CD4-positive, alpha-beta T cell treated with Interleukin-6 at 100 ng/mL for 8 hours (primary cell): ENCODE data around the gene FOXA3.
"Not testable (repeated sequence)": the region's sequence is repeated elsewhere in the genome, so short reads cannot be mapped to it uniquely, and the experiment has no call there.

Source experiments
- DNase-seq: peaks from one replicate; pipeline ENCODE4 v3.0.0-alpha.2; 2020; ENCODE audit warnings: mixed read lengths, low spot score

Gene FOXA3

GRCh38 chr19:45890877-45891276 is 26.8 kb downstream of the FOXA3 start:
- no peak for DNase-seq

- no peak for DNase-seq
Observed at GRCh38 chr19:45895519-45895972, 31.4 kb downstream of the FOXA3 start.

GRCh38 chr19:45895983-45896599 is 32.0 kb downstream of the FOXA3 start:
- not testable (repeated sequence) for DNase-seq

GRCh38 chr19:45897261-45897812 is 33.2 kb downstream of the FOXA3 start:
- DNase-seq, result no peak

GRCh38 chr19:45899253-45899652 is 35.1 kb downstream of the FOXA3 start:
- DNase-seq, result no peak

GRCh38 chr19:45899919-45900589 is 35.9 kb downstream of the FOXA3 start:
- DNase-seq, result no peak

- no peak for DNase-seq
Observed at GRCh38 chr19:45900738-45901431, 36.8 kb downstream of the FOXA3 start.

- DNase-seq, result no peak
Observed at GRCh38 chr19:45901432-45901911, 37.3 kb downstream of the FOXA3 start.

GRCh38 chr19:45901912-45902650 is 38.0 kb downstream of the FOXA3 start, which contains the start of gene MYPOP:
TSS of gene MYPOP (minus strand) at chr19:45902613. CDS start at chr19:45901773, 840 bp downstream.
- no peak for DNase-seq

GRCh38 chr19:45902651-45903625 is 38.8 kb downstream of the FOXA3 start:
- DNase-seq, result peak; percentile 99

- no peak for DNase-seq
Observed at GRCh38 chr19:45905011-45905410, 40.9 kb downstream of the FOXA3 start.

GRCh38 chr19:45906221-45906620 is 42.1 kb downstream of the FOXA3 start:
- DNase-seq, result no peak

GRCh38 chr19:45908956-45909355 is 44.8 kb downstream of the FOXA3 start:
- DNase-seq, result no peak

- no peak for DNase-seq
Observed at GRCh38 chr19:45911291-45911690, 47.2 kb downstream of the FOXA3 start.

GRCh38 chr19:45913874-45914830 is 50.0 kb downstream of the FOXA3 start, which contains the start of gene NANOS2:
TSS of gene NANOS2 (minus strand) at chr19:45914778. CDS start at chr19:45914693, 85 bp downstream.
- no peak for DNase-seq

- DNase-seq, result no peak
Observed at GRCh38 chr19:45917421-45918091, 53.4 kb downstream of the FOXA3 start.

GRCh38 chr19:45918721-45919120 is 54.6 kb downstream of the FOXA3 start:
- no peak for DNase-seq

- no peak for DNase-seq
Observed at GRCh38 chr19:45919678-45920077, 55.6 kb downstream of the FOXA3 start.

- DNase-seq, result no peak
Observed at GRCh38 chr19:45920458-45920857, 56.3 kb downstream of the FOXA3 start.
